HL-60 (cell line): ENCODE results near the gene BHLHA9.

ENCODE experiments used
- DNase-seq, 2 experiments: peaks; one replicate each; pipeline ENCODE4 v3.0.0-alpha.2; 2010 to 2020; ENCODE audit warnings: low read depth in 1 of 2, low spot score in 1 of 2
- H3K27ac ChIP-seq: fragments of 250-450 bp; sonication (Bioruptor Pico); replicated peaks from 2 replicates; pipeline ENCODE4 v1.5.1; 2020; ENCODE audit warnings: mild to moderate bottlenecking, moderate library complexity
- H3K27me3 ChIP-seq: fragments of 250-450 bp; sonication (Bioruptor Pico); 2 replicates; pipeline ENCODE4 v1.5.1; 2021; ENCODE audit warnings: mild to moderate bottlenecking, moderate library complexity; ENCODE audit not compliant: insufficient read depth, poor library complexity, severe bottlenecking
- H3K4me3 ChIP-seq: replicated peaks from 2 replicates; pipeline ENCODE4 v1.5.1; 2011; ENCODE audit warnings: mild to moderate bottlenecking, control low read depth, low read length; ENCODE audit not compliant: insufficient read depth
- GABPA ChIP-seq: IDR thresholded peaks from 2 replicates; pipeline ENCODE4 v1.6.1; 2012; ENCODE audit warnings: low read depth
- POLR2AphosphoS5 ChIP-seq: IDR thresholded peaks from 2 replicates; pipeline ENCODE4 v1.6.1; 2012; ENCODE audit warnings: low read depth
- SPI1 ChIP-seq: IDR thresholded peaks from 2 replicates; pipeline ENCODE4 v1.6.1; 2012; ENCODE audit warnings: low read depth, mild to moderate bottlenecking, borderline replicate concordance
- TF ChIP-seq, protein P1 (sequence below): IDR thresholded peaks from one replicate; pipeline ENCODE4 v1.5.1; 2011; ENCODE audit warnings: low read length, control low read depth, inconsistent platforms; ENCODE audit not compliant: insufficient read depth
- TF ChIP-seq, protein P2 (sequence below): IDR thresholded peaks from 2 replicates; pipeline ENCODE4 v1.6.1; 2012; ENCODE audit warnings: low read depth; ENCODE audit not compliant: insufficient replicate concordance

Gene BHLHA9

DNA sequence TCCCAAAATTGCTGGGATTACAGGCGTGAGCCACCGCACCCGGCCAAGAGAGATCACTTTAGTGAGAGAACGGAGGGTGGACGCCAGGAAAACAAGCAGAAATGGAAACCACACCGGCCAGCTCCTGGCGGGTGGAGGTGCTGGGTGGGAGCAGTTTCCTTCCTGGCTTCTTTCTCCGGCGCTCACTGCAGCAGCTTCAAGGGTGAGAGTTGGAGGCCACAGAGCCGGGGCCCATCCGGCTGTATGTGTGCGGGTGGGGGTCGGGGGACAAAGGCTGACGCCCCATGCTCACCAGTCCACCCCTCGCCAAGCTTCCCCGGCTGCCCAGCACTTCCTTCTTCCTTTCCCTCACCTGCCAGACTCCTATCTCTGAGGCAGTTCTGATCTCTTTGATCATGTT lies 13.5 kb upstream of the BHLHA9 start:
- Histone ChIP-seq H3K27me3 (peaks cover 6% of the 10 kb centered on the region), H3K27ac (no peak overlapping the region), H3K4me3 (no peak overlapping the region)
- DNase-seq, result no peak
- TF ChIP-seq, protein P1, sequence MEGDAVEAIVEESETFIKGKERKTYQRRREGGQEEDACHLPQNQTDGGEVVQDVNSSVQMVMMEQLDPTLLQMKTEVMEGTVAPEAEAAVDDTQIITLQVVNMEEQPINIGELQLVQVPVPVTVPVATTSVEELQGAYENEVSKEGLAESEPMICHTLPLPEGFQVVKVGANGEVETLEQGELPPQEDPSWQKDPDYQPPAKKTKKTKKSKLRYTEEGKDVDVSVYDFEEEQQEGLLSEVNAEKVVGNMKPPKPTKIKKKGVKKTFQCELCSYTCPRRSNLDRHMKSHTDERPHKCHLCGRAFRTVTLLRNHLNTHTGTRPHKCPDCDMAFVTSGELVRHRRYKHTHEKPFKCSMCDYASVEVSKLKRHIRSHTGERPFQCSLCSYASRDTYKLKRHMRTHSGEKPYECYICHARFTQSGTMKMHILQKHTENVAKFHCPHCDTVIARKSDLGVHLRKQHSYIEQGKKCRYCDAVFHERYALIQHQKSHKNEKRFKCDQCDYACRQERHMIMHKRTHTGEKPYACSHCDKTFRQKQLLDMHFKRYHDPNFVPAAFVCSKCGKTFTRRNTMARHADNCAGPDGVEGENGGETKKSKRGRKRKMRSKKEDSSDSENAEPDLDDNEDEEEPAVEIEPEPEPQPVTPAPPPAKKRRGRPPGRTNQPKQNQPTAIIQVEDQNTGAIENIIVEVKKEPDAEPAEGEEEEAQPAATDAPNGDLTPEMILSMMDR, result no peak
- TF ChIP-seq GABPA (no peak), SPI1 (no peak), POLR2AphosphoS5 (no peak)
- TF ChIP-seq, protein P2, sequence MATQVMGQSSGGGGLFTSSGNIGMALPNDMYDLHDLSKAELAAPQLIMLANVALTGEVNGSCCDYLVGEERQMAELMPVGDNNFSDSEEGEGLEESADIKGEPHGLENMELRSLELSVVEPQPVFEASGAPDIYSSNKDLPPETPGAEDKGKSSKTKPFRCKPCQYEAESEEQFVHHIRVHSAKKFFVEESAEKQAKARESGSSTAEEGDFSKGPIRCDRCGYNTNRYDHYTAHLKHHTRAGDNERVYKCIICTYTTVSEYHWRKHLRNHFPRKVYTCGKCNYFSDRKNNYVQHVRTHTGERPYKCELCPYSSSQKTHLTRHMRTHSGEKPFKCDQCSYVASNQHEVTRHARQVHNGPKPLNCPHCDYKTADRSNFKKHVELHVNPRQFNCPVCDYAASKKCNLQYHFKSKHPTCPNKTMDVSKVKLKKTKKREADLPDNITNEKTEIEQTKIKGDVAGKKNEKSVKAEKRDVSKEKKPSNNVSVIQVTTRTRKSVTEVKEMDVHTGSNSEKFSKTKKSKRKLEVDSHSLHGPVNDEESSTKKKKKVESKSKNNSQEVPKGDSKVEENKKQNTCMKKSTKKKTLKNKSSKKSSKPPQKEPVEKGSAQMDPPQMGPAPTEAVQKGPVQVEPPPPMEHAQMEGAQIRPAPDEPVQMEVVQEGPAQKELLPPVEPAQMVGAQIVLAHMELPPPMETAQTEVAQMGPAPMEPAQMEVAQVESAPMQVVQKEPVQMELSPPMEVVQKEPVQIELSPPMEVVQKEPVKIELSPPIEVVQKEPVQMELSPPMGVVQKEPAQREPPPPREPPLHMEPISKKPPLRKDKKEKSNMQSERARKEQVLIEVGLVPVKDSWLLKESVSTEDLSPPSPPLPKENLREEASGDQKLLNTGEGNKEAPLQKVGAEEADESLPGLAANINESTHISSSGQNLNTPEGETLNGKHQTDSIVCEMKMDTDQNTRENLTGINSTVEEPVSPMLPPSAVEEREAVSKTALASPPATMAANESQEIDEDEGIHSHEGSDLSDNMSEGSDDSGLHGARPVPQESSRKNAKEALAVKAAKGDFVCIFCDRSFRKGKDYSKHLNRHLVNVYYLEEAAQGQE, result no peak

DNA sequence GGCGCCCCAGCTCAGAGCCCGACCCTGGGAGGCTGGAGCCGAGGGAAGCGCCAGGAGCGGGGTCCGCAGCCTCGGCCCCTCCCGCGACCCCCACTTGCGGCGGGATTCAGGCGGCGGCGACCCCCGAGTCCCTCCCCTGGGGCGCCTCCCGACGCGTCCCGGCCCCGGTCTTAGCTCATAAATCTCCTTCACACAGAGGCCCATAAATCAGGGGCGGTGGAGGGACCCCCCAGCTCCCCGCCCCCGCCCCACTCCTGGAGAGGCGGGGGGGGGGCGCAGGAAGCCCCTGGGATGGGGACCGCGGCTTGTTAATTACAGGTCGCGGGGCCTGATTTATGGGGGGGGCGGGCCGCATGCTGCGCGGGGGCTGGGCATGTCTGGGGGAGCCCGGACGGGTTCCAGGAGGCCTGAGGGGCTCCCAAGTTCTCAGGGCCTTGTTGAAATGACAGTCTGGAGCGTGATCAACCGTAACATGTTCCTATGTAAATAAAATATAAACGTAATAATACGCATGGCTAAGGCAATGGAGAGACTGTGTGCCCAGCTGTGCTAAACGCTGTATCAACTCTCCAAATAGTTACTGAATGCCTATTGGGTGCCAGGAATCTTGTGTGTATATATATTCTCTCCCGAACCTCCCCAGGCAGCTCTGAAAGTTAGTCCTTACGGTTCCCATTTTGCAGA lies 10.0 kb upstream of the BHLHA9 start:
- no peak overlapping the region for H3K27ac ChIP-seq
- H3K27me3 ChIP-seq, result peaks cover 6% of the 10 kb centered on the region
- DNase-seq, result no peak
- no peak for TF ChIP-seq POLR2AphosphoS5
- no peak for TF ChIP-seq GABPA
- TF ChIP-seq, protein P2, result no peak
- TF ChIP-seq SPI1, result no peak
- TF ChIP-seq, protein P1, result no peak
- H3K4me3 ChIP-seq, result no peak overlapping the region

DNA sequence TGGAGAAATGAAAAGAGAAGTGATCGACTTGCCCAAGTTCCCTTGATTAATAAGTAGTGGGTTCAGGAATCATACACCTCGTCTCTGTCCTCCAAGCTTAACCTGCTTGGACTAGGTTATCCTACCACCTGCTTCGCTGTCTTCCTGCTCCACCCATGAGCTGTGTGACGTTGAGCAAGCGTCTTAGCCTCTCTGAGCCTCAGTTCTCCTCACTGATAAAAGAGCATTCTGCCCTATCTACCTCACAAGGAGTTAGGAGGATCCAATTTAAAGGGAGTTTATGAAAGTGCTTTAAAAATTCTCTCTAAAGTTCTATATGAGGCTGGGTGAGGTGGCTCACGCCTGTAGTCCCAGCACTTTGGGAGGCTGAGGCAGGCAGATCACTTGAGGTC lies 9.5 kb upstream of the BHLHA9 start:
- DNase-seq, result no peak
- no peak overlapping the region for H3K27ac ChIP-seq
- H3K27me3 ChIP-seq, result peaks cover 6% of the 10 kb centered on the region
- H3K4me3 ChIP-seq, result no peak overlapping the region
- no peak for TF ChIP-seq SPI1
- TF ChIP-seq, protein P1, result no peak
- no peak for TF ChIP-seq POLR2AphosphoS5
- TF ChIP-seq GABPA, result no peak
- TF ChIP-seq, protein P2, result no peak
